ENCODE measurements around the gene PCDHA8.

DNA sequence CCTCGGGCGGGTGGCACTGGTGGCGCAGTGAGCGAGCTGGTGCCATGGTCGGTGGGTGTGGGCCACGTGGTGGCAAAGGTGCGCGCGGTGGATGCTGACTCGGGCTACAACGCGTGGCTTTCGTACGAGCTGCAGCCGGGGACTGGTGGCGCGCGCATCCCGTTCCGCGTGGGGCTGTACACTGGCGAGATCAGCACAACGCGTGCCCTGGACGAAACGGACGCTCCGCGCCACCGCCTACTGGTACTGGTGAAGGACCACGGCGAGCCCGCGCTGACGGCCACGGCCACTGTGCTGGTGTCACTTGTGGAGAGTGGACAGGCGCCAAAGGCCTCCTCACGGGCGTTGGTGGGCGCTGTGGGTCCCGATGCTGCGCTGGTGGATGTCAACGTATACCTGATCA lies 32.1 kb upstream of the PCDHA8 start:
- TF ChIP-seq, protein P1, sequence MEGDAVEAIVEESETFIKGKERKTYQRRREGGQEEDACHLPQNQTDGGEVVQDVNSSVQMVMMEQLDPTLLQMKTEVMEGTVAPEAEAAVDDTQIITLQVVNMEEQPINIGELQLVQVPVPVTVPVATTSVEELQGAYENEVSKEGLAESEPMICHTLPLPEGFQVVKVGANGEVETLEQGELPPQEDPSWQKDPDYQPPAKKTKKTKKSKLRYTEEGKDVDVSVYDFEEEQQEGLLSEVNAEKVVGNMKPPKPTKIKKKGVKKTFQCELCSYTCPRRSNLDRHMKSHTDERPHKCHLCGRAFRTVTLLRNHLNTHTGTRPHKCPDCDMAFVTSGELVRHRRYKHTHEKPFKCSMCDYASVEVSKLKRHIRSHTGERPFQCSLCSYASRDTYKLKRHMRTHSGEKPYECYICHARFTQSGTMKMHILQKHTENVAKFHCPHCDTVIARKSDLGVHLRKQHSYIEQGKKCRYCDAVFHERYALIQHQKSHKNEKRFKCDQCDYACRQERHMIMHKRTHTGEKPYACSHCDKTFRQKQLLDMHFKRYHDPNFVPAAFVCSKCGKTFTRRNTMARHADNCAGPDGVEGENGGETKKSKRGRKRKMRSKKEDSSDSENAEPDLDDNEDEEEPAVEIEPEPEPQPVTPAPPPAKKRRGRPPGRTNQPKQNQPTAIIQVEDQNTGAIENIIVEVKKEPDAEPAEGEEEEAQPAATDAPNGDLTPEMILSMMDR (conservative IDR thresholded peaks at IDR 0.05; ENCODE audit: low read depth, low read length), result no peak
- TF ChIP-seq EZH2 (IDR thresholded peaks at IDR 0.05; ENCODE audit: low read length, unreplicated experiment), result no peak
